NB4 (cell line): ENCODE data around the gene ANKS4B.

ENCODE experiments used
- DNase-seq: peaks from one replicate; pipeline ENCODE4 v3.0.0; 2010; ENCODE audit warnings: low read depth
- H3K4me3 ChIP-seq: one replicate; pipeline ENCODE4 v1.5.1; 2011; ENCODE audit warnings: mild to moderate bottlenecking, low read depth, low read length, moderate library complexity
- CTCF ChIP-seq: IDR thresholded peaks from one replicate; pipeline ENCODE4 v1.5.1; 2012; ENCODE audit warnings: low read depth, low read length
- MAX ChIP-seq: IDR thresholded peaks from 2 replicates; pipeline ENCODE4 v1.6.1; 2011; ENCODE audit warnings: low read depth, low read length
- MYC ChIP-seq: IDR thresholded peaks from 2 replicates; pipeline ENCODE4 v1.6.1; 2011; ENCODE audit warnings: low read depth, low read length
- POLR2A ChIP-seq: IDR thresholded peaks from 2 replicates; pipeline ENCODE4 v1.6.1; 2011; ENCODE audit warnings: mild to moderate bottlenecking; ENCODE audit not compliant: insufficient read length; ENCODE audit errors: extremely low read depth

Gene ANKS4B

GRCh38 chr16:21250072-21250923 lies 16.8 kb downstream of the ANKS4B start:
- TF ChIP-seq MYC (no peak), POLR2A (no peak), MAX (no peak), CTCF (no peak)
- H3K4me3 ChIP-seq, result no peak overlapping the region
- no peak for DNase-seq

- no peak for TF ChIP-seq CTCF
- no peak for TF ChIP-seq POLR2A
- no peak for TF ChIP-seq MAX
- no peak for TF ChIP-seq MYC
- H3K4me3 ChIP-seq, result no peak overlapping the region
- DNase-seq, result no peak
These were observed 20.0 kb downstream of the ANKS4B start for GRCh38 chr16:21253470-21253869.

- TF ChIP-seq MYC, result no peak
- TF ChIP-seq CTCF, result no peak
- no peak for TF ChIP-seq POLR2A
- TF ChIP-seq MAX, result no peak
- DNase-seq, result no peak
- no peak overlapping the region for H3K4me3 ChIP-seq
These were observed 23.1 kb downstream of the ANKS4B start for GRCh38 chr16:21256636-21257035.

GRCh38 chr16:21257284-21257683 lies 23.8 kb downstream of the ANKS4B start:
- no peak for DNase-seq
- H3K4me3 ChIP-seq, result no peak overlapping the region
- no peak for TF ChIP-seq MYC
- no peak for TF ChIP-seq POLR2A
- no peak for TF ChIP-seq MAX
- no peak for TF ChIP-seq CTCF

- DNase-seq, result no peak
- no peak overlapping the region for H3K4me3 ChIP-seq
- TF ChIP-seq MAX (no peak), POLR2A (no peak), CTCF (no peak), MYC (no peak)
These were observed 27.6 kb downstream of the ANKS4B start for GRCh38 chr16:21260870-21261791.
